ENCODE results near the gene SMTN.
"Not testable (repeated sequence)": the region's sequence is repeated elsewhere in the genome, so short reads cannot be mapped to it uniquely, and the experiment has no call there.

Gene SMTN

GRCh38 chr22:31080848-31081649 lies at the start of gene SMTN:
SMTN (plus strand) TSS chr22:31081318; CDS start chr22:31083259, 1,941 bp downstream.
- DNase-seq: peak; percentile 94

DNA sequence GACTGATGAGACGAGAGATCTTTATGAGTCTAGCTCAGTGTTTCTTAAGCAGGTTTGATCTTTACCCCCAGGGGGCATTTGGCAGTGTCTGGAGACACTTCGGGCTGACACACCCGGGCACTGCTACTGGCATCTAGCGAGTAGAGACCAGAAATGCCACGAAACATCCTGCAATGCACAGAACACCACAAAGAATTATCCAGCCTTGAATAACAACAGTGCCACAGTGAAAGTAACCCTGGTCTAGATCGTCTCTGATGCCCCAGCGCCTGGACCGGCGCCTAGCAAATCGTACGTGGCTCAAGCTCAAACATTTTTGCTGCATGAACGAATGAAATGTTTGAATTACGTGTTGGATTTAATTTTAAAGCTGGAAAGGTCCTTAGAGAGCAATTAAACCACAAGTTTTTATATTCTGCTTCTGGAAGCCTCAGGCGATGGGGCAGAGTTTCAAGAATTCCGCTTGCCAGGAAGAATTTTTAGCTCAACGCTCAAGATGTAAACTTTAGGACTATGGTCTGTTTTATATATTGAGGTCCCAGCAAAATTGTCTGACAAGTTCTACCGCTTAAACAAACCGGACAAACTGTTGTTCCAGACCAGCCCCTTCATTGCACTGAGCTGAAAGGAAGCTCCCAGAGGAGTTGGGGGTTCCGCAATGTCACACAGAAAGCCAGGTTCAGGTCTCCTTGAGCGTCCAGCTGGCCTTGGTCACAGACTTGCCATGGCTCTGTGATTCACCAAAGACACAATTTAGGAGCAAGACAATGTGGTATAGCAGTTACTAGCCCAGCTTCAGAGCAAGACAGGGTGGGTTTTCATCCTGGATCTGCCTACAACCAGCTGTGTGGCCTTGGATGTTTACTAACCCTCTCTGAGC lies 44.2 kb upstream of the SMTN start:
- DNase-seq: peak; percentile 41

GRCh38 chr22:31038686-31039085 lies 42.4 kb upstream of the SMTN start:
- no peak for DNase-seq

DNA sequence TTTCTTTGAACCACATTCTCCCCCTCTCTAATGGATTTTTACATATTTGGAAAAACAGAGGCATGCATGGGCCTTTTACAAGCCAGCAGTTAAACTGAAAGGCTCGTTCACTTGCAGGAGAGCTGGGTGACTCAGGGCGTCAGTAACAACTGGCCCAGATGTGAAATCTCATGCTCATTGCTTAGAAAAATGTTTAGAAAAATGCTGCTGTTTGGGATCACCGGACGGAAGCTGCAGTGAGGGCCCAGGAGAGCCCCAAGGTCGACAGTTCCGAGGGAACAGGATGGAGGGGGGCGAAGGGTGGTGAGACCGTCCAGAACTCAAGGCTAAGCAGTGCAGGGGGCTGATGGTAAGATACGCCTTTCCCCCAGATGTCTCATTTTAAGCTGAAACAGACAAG lies 41.7 kb upstream of the SMTN start:
- no peak for DNase-seq

GRCh38 chr22:31040542-31041398 lies 40.3 kb upstream of the SMTN start:
- DNase-seq: no peak

DNA sequence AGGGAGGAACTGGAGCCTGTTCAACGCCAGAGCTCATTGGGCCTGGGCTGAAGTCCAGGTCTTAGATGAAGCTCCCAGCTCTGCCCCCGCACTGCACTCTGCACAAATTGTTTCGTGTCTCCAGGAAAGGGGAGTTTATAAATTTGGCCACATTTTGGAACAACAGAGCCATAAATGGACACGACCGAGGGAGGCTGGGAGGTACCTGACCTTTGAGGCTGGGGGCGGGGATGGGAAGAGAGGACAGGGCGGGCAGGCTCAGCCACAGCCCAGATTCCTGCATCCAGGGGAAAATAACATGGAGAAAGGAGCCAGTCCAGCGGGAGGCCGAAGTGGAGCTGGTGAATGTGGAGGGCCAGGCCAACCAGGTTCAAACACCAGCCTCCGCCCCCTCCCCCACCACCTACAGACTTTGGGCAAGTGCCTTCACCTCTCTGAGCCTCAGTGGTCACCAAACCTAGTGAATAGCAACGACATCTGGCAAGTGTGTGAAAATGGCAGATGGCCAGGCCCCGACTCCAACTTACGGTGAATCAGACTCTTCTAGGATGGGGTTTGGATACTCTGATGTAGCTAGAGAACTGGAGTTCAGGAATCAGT lies 36.8 kb upstream of the SMTN start:
- DNase-seq: no peak

GRCh38 chr22:31045900-31046538 lies 35.1 kb upstream of the SMTN start:
- no peak for DNase-seq

GRCh38 chr22:31046539-31047226 lies 34.4 kb upstream of the SMTN start:
- DNase-seq: no peak

GRCh38 chr22:31048570-31048969 lies 32.5 kb upstream of the SMTN start:
- DNase-seq: no peak

DNA sequence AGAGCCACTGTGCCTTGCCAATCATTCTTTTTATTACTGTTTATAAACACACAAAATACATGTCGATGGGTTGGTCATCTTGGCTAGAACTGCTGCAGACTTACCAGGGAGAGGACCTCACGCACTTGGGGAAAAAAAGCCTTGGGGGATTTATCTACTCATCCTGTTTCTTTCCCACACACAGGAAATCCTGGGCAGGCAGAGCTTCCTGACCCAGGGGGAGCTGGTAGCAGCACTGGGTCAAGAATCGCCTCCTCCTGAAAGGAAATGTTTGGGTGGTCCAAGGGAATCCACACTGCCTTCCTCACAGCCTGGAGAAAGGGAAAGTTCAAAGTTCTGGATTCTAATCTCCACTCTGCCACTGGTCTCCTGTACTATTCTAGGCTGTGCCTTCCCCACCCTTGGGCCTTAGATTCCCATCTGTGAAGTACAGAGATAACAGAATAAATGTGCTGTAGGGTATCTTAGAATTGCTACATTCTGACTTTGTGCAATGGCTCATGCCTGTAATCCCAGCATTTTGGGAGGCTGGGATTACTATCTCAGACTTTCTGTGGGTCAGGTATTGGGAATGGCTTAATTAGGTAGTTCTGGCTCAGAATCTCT lies 31.2 kb upstream of the SMTN start:
- DNase-seq: no peak

DNA sequence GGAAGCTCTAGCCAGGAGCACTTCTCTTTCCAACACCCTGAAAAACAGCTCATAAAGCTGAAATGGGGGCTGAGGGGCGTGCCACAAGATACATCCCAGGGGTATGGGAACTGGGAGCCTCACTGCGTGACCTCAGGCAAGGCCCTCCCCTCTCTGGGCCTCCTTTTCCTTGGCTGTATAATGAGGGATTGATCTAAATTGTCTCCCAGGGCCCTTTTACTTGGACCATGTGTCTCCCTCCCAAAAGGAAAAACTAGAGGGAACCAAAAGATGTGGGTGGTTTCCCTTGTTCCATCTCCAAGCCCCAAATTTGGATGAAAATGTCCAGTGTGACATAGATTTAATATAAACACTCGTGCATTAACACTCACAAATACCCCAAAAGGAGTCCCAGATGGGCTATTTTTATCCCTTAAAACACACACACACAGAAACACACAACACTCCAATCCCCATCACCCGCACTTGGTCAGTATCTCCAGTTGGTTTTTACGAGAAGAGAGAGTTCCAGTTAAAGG lies 25.9 kb upstream of the SMTN start:
- DNase-seq: no peak

DNA sequence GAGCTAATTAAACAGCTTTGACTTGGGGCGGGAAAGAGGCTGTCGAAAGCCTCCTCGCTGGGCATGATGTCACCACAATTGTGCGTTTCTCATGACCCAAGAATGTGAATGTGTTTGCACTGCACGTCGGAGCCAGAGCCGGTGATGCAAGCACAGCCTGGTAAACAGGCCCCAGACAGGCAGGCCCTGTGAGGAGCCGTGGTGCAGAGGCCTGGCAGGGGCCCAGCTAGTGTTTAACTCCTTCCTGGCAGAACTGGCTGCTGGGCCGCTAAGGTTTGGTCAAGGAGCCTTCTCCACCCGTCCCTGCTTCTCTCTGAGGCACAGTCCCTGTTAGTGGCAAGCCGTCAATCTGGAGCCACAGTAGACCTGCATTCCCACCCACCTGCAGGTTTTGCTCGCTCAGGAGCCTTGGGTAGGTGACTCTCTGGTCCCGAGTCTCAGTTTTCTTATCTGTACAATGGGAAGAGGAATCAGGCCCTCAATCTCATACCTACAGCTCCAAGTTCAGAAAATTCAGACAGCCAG lies 25.4 kb upstream of the SMTN start:
- no peak for DNase-seq

DNA sequence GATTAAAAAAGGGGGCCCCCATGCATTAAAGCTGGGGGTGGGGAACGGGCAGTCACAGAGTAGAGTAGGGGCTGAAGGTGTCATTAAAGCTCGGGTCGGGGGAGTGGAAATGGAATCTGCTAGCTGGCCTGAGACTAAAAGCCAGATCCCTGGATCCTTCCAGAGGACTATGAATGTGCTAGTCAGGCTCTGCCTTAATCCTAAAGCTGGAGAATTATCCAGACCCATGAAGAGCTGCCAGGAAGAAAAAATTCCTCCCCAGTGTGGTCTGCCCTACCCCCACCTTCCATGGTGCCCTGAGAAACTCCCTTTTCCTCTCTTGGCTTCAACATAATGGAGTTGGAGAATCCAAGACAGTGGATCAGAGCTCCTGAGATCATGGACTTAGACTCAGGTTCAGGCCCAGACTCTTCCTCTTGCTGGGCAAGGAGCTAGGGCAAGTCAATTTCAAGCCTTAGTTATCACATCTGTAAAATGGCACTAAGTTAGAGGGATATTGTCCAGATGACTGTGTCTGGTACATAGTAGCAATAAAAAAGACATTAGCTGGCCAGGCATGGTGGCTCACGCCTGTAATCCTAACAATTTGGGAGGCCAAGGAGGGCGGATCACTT lies 24.0 kb upstream of the SMTN start:
- no peak for DNase-seq

DNA sequence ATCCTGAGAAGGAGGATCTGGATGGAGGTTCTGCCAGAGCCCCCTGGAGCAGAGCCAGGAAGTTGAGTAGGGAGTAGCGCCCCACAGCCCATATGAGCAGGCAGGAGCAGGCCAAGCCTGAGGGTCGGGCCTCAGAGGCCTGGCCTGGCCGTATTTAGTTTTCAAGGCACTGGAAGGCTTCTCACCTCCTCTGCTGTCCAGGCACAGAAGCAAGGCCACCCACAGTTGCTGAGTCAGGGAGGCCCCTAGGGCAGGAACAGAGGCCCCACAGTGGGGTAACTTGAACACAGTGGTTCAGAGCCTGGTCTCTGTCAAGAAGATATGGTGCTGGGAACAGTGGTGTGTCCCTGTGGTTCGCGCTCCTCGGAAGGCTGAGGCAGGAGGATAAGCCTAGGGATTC lies 21.5 kb upstream of the SMTN start:
- DNase-seq: not testable (repeated sequence)

GRCh38 chr22:31062566-31063230 lies 18.4 kb upstream of the SMTN start:
- DNase-seq: no peak

DNA sequence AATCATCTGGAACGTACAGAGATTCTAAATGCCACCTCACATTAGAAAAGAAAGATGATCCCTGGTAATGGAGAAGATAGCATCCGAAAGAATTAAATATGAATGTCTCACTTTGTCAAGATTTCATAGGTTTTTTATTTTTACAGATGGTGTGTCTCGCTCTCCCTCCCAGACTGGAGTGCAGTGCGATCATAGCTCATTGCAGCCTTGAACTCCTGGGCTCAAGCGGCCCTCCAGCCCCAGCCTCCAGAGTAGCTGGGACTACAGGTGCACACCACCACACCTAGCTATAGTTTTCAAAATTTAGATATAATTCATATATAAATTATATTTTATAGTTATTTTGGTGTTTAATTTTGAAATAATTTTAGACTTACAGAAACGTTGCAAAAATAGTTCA lies 16.7 kb upstream of the SMTN start:
- DNase-seq: no peak

DNA sequence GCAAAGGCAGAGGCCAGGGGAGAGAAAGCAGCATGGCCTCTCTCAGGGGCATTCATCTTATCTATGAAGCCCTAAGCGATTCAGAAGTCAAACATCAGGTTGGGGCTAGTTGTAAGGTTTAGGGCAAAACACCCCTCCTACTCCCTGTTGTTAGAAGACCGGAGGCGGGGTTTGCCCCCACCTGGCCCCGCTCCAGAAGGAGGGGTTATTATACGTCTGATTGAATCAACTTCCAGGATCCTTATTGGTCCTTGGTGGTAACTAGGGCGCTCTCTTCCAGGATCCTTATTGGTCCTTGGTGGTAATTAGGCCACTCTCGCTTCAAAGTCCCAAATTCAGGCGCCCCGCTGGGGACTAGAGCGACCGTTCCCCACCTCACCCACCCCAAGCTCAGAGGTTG lies 12.1 kb upstream of the SMTN start:
- no peak for DNase-seq

- DNase-seq: not testable (repeated sequence)
These were observed 11.3 kb upstream of the SMTN start for GRCh38 chr22:31069691-31070314.

DNA sequence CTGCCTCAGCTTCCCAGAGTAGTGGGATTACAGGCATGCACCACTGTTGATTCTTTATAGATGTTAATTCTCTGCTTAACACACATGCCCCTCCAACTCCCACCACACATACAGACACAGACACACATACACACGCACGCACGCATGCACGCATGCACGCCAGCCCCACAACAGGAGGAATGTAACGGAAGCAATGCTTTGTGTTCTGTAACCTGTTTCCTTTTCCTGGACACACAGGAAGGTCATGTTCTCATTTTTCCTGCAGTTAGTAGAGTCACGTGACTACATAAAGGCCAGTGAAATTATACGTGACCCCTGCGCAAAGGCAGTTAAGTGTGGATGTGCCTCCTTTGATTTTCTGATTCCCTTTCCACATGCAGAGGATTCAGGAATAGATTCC lies 8.0 kb upstream of the SMTN start:
- not testable (repeated sequence) for DNase-seq
